Cardiac muscle cell (in vitro differentiated cells and primary cell): ENCODE data around the gene PCAT7. TPM values are rescaled to one million over a fixed set of nuclear protein-coding genes. Genes with fewer than 3 reads are reported as not detected.
A peak's percentile ranks its signal among the peaks of the same experiment; 100 is the strongest.

Source experiments
- DNase-seq, 2 donors: peaks; one replicate each; pipeline versions ENCODE4 v3.0.0 to v3.0.0-alpha.2; 2010 to 2017; ENCODE audit warnings: low read depth in 1 of 2, low spot score in 1 of 2
- H3K27ac ChIP-seq: fragments of 200-600 bp; sonication (generic); 2 replicates; pipeline ENCODE4 v1.5.1; 2016
- H3K27me3 ChIP-seq: fragments of 200-600 bp; sonication (generic); 2 replicates; pipeline ENCODE4 v1.6.0; 2016; ENCODE audit warnings: control low read depth
- H3K36me3 ChIP-seq: fragments of 200-600 bp; sonication (generic); 2 replicates; pipeline ENCODE4 v1.5.1; 2016; ENCODE audit warnings: control low read depth
- H3K4me1 ChIP-seq: fragments of 200-600 bp; sonication (generic); 2 replicates; pipeline ENCODE4 v1.8.1; 2017; ENCODE audit warnings: low read depth, mild to moderate bottlenecking, mixed run types
- H3K4me3 ChIP-seq: fragments of 200-600 bp; sonication (generic); 2 replicates; pipeline ENCODE4 v1.5.1; 2016; ENCODE audit warnings: mild to moderate bottlenecking
- H3K9me3 ChIP-seq: fragments of 200-600 bp; sonication (generic); 2 replicates; pipeline ENCODE4 v1.5.1; 2017; ENCODE audit warnings: low read depth, mild to moderate bottlenecking, control low read depth
- CTCF ChIP-seq: IDR thresholded peaks from 2 replicates; pipeline ENCODE4 v1.5.1; 2012; ENCODE audit warnings: low read depth, mild to moderate bottlenecking, low read length
- polyA plus RNA-seq: library from polyadenylated mRNA; unstranded; fragments of >200 nt; fragmentation: Nextera tagmentation; extraction: Ambion mirVana; gene quantifications from 2 replicates; pipeline ENCODE4 v1.2.1, GENCODE V29; 2016
- total RNA-seq: library from RNA; depleted of rRNA; stranded (reverse); fragments of >200 nt; gene quantifications from 2 replicates; pipeline ENCODE4 v1.2.3, GENCODE V29; 2016

Gene PCAT7
- total and polyA plus RNA-seq, 2 experiments from 2014 or later, result 10.6 to 24.4 TPM

GRCh38 chr9:94606646-94607422 is 52.0 kb downstream of the PCAT7 start:
- no peak for DNase-seq
- Histone ChIP-seq H3K27me3 (no peaks in the 10 kb centered on the region), H3K27ac (no peak overlapping the region), H3K36me3 (no peaks in the 10 kb centered on the region), H3K4me3 (no peak overlapping the region), H3K9me3 (no peaks in the 10 kb centered on the region), H3K4me1 (peaks cover 25% of the 10 kb centered on the region)
- TF ChIP-seq CTCF, result no peak

- Histone ChIP-seq H3K27me3 (no peaks in the 10 kb centered on the region), H3K27ac (no peak overlapping the region), H3K36me3 (no peaks in the 10 kb centered on the region), H3K4me3 (no peak overlapping the region), H3K4me1 (peaks cover 25% of the 10 kb centered on the region), H3K9me3 (no peaks in the 10 kb centered on the region)
- DNase-seq, result no peak
- TF ChIP-seq CTCF, result no peak
Measured at GRCh38 chr9:94607423-94607691, 52.5 kb downstream of the PCAT7 start.

GRCh38 chr9:94610181-94610606 is 55.3 kb downstream of the PCAT7 start:
- no peak for TF ChIP-seq CTCF
- H3K27me3 ChIP-seq, result no peaks in the 10 kb centered on the region
- H3K27ac ChIP-seq, result no peak overlapping the region
- DNase-seq, result peak; percentile 32 to 36
- no peaks in the 10 kb centered on the region for H3K36me3 ChIP-seq
- H3K9me3 ChIP-seq, result no peaks in the 10 kb centered on the region
- no peak overlapping the region for H3K4me3 ChIP-seq
- H3K4me1 ChIP-seq, result peaks cover 20% of the 10 kb centered on the region

- Histone ChIP-seq H3K36me3 (no peaks in the 10 kb centered on the region), H3K27me3 (no peaks in the 10 kb centered on the region), H3K9me3 (no peaks in the 10 kb centered on the region), H3K27ac (no peak overlapping the region), H3K4me3 (no peak overlapping the region), H3K4me1 (peaks cover 16% of the 10 kb centered on the region)
- no peak for TF ChIP-seq CTCF
- DNase-seq, result no peak
Measured at GRCh38 chr9:94611638-94612068, 56.8 kb downstream of the PCAT7 start.

- Histone ChIP-seq H3K27me3 (no peaks in the 10 kb centered on the region), H3K9me3 (no peaks in the 10 kb centered on the region), H3K4me3 (no peak overlapping the region), H3K4me1 (peaks cover 16% of the 10 kb centered on the region), H3K27ac (no peak overlapping the region), H3K36me3 (no peaks in the 10 kb centered on the region)
- TF ChIP-seq CTCF, result no peak
- DNase-seq, result no peak
Measured at GRCh38 chr9:94612071-94612470, 57.2 kb downstream of the PCAT7 start.
